ENCODE data around the gene CCDC92. TPM values are rescaled to one million over a fixed set of nuclear protein-coding genes. Genes with fewer than 3 reads are reported as not detected.

The CCDC92 gene
- 1 to 10 TPM; 3.3 to 3.7 TPM for total RNA-seq

DNA sequence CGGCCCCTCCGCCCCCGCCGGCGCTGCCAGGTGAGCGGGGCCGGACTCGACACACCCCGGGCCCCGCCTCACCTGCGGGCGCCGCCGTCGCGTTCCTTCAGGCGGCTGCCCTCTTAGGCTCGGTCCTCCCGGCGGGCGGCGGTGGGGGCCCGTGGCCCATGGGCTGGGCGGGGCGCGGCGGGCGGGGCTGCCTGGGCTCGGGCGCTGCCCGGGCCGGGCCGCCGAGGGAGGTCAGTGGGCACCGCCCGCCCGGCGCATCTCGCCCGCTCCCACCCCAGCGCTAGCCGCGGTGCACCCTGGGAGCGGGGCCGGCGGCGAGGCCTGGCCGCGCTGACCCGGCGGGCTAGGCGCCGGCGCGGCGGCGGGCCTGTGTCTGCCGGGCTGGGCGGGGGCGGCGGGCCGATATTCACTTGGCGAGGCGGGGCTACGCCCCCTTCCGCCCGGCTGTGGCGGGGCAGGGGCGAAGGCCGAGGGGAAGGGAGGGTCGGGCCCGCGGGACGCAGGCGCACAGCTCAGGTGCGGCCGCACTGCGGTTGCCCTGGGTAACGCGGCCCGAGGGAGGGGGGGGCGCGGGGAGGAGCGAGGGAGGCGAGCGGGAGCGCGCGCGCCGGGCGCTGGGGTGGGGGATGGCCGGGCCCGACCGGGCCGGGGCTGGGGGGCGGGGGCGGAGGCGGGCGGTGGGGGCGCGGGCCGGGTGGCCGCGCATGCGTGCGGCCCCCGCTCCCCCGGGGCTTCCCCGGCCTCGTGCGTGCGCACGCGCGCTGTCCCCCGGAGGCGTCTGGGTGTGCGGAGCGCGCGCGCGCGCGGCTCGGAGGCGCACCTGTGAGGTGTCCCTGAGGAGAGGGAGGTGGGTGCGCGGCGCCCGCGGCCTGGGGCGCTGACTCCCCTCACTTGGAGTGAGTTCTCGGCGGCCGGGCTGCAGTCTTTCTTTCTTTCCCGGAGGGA lies at the start of gene CCDC92, which contains the start of gene ZNF664:
CCDC92 (minus strand) TSS at position 375 of the 945 bp plus-strand sequence. CDS start 28,526 bp downstream, outside the sequence.
ZNF664 (plus strand) TSS at position 759 of the 945 bp plus-strand sequence. CDS start 38,930 bp downstream, outside the sequence.
- Mint-ChIP-seq H3K36me3 (ENCODE audit: low read depth) (peaks cover 10% of the 10 kb centered on the region), H3K4me1 (ENCODE audit: low read depth) (peaks cover 33% of the 10 kb centered on the region), H3K9me3 (no peaks in the 10 kb centered on the region), H3K27me3 (ENCODE audit: low read depth) (no peaks in the 10 kb centered on the region), H3K27ac (peak within 1 kb of the TSS; percentile 61), H3K4me3 (peak within 1 kb of the TSS; percentile 88)
- peak; percentile 94 for DNase-seq
- intact Hi-C loops (cut with micrococcal nuclease) = loop anchor here (1.0 to 5.0 kb wide), 4 partner anchors 260 to 607 kb away; partner anchors contain the start of genes ATP6V0A2, EIF2B1, GTF2H3 and KMT5A
- CTCF ChIA-PET = interaction anchor here (1.6 kb wide), 1 partner anchor 67 kb away, joined by 3 read pairs; no protein-coding TSS in a partner anchor

DNA sequence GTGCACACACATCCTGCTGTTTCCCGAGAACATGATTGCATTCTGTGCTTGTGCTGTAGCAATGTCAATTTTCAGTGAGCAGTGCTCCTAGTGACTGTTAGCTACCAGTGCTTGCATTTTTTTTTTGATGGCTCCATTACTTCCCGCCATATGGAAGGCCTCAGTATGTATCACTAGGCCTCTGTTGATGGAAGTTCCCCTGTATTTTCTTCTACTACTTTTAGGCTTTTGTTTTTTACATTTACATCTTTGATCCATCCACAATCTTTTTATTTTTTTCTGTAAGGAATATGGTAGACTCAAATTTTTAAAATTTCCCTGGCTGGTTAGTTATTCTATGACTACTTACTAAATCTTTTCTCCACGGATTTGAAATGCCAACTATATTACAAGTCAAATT lies 49.5 kb upstream of the CCDC92 start:
- Mint-ChIP-seq H3K27ac (no peak overlapping the region), H3K4me3 (no peak overlapping the region), H3K27me3 (ENCODE audit: low read depth) (no peaks in the 10 kb centered on the region), H3K4me1 (ENCODE audit: low read depth) (no peaks in the 10 kb centered on the region), H3K9me3 (no peaks in the 10 kb centered on the region), H3K36me3 (ENCODE audit: low read depth) (no peaks in the 10 kb centered on the region)
- no peak for DNase-seq
- CTCF ChIA-PET = no interaction called here
- intact Hi-C loops (cut with micrococcal nuclease) = no loop called here

- Mint-ChIP-seq H3K9me3 (no peaks in the 10 kb centered on the region), H3K27ac (no peak overlapping the region), H3K4me1 (ENCODE audit: low read depth) (no peaks in the 10 kb centered on the region), H3K27me3 (ENCODE audit: low read depth) (no peaks in the 10 kb centered on the region), H3K36me3 (ENCODE audit: low read depth) (no peaks in the 10 kb centered on the region), H3K4me3 (no peak overlapping the region)
- intact Hi-C loops (cut with micrococcal nuclease) = no loop called here
- DNase-seq = no peak
- CTCF ChIA-PET = no interaction called here
Measured at GRCh38 chr12:124021007-124021406, 48.4 kb upstream of the CCDC92 start.

DNA sequence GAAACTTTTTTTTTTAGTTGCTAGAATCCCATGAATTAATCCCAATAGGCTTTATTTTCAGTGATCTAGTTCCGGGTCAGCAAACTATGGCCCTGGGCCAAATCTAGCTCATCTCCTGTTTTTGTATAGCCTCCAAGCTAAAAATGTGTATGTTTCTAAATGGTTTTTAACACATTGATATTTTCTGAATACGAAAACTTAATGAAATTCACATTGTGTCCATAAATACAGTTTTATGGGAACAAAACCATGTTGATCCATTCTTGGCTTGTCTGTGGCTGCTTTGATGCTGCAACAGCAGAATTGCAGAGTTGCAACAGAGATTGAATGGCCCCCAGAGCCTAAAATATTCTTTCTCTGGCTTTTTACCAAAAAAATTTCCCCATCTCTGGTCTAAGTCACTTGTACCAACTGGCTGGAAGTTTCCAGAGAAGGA lies 47.9 kb upstream of the CCDC92 start:
- Mint-ChIP-seq H3K4me3 (no peak overlapping the region), H3K27me3 (ENCODE audit: low read depth) (no peaks in the 10 kb centered on the region), H3K9me3 (no peaks in the 10 kb centered on the region), H3K4me1 (ENCODE audit: low read depth) (no peaks in the 10 kb centered on the region), H3K36me3 (ENCODE audit: low read depth) (no peaks in the 10 kb centered on the region), H3K27ac (no peak overlapping the region)
- no peak for DNase-seq
- intact Hi-C loops (cut with micrococcal nuclease) = no loop called here
- CTCF ChIA-PET = interaction anchor here (0.6 to 0.7 kb wide), 2 partner anchors 11 to 236 kb away, joined by 3 read pairs; no protein-coding TSS in a partner anchor

GRCh38 chr12:124019115-124019514 lies 46.5 kb upstream of the CCDC92 start:
- H3K9me3 Mint-ChIP-seq = no peaks in the 10 kb centered on the region
- intact Hi-C loops (cut with micrococcal nuclease) = no loop called here
- H3K27ac Mint-ChIP-seq = no peak overlapping the region
- H3K27me3 Mint-ChIP-seq (ENCODE audit: low read depth) = no peaks in the 10 kb centered on the region
- CTCF ChIA-PET = no interaction called here
- peaks cover 5% of the 10 kb centered on the region for H3K4me1 Mint-ChIP-seq (ENCODE audit: low read depth)
- no peak for DNase-seq
- H3K36me3 Mint-ChIP-seq (ENCODE audit: low read depth) = peaks cover 2% of the 10 kb centered on the region
- H3K4me3 Mint-ChIP-seq = no peak overlapping the region

GRCh38 chr12:124018539-124018938 lies 45.9 kb upstream of the CCDC92 start:
- DNase-seq = no peak
- Mint-ChIP-seq H3K4me3 (no peak overlapping the region), H3K9me3 (no peaks in the 10 kb centered on the region), H3K27ac (no peak overlapping the region), H3K27me3 (ENCODE audit: low read depth) (no peaks in the 10 kb centered on the region), H3K4me1 (ENCODE audit: low read depth) (peaks cover 8% of the 10 kb centered on the region), H3K36me3 (ENCODE audit: low read depth) (peaks cover 4% of the 10 kb centered on the region)
- CTCF ChIA-PET = no interaction called here
- intact Hi-C loops (cut with micrococcal nuclease) = no loop called here

DNA sequence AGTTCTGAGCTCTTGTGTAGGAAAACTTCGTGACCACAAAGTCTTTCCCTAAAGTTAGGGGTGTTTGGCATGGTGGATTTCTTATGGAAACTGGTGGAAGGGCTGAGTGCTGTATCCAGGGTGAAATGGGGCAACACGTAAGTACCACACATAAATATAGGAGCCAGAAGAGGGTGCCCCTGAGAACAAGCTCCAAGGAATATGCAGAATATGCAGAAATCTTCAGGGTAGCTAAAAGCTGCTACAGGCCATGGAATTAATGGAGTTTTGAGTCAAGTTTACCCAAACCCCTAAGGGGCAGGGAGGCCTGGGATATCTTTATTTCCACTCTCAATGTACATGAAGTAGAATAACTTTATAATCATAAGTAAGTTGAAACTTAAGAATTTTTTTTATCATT lies 44.4 kb upstream of the CCDC92 start:
- intact Hi-C loops (cut with micrococcal nuclease) = no loop called here
- H3K27ac Mint-ChIP-seq = no peak overlapping the region
- H3K36me3 Mint-ChIP-seq (ENCODE audit: low read depth) = peaks cover 13% of the 10 kb centered on the region
- no peaks in the 10 kb centered on the region for H3K27me3 Mint-ChIP-seq (ENCODE audit: low read depth)
- no peak for DNase-seq
- no peaks in the 10 kb centered on the region for H3K9me3 Mint-ChIP-seq
- no peak overlapping the region for H3K4me3 Mint-ChIP-seq
- peaks cover 8% of the 10 kb centered on the region for H3K4me1 Mint-ChIP-seq (ENCODE audit: low read depth)
- CTCF ChIA-PET = interaction anchor here (1.1 to 1.4 kb wide), 2 partner anchors 11 to 80 kb away, joined by 3 read pairs; no protein-coding TSS in a partner anchor

DNA sequence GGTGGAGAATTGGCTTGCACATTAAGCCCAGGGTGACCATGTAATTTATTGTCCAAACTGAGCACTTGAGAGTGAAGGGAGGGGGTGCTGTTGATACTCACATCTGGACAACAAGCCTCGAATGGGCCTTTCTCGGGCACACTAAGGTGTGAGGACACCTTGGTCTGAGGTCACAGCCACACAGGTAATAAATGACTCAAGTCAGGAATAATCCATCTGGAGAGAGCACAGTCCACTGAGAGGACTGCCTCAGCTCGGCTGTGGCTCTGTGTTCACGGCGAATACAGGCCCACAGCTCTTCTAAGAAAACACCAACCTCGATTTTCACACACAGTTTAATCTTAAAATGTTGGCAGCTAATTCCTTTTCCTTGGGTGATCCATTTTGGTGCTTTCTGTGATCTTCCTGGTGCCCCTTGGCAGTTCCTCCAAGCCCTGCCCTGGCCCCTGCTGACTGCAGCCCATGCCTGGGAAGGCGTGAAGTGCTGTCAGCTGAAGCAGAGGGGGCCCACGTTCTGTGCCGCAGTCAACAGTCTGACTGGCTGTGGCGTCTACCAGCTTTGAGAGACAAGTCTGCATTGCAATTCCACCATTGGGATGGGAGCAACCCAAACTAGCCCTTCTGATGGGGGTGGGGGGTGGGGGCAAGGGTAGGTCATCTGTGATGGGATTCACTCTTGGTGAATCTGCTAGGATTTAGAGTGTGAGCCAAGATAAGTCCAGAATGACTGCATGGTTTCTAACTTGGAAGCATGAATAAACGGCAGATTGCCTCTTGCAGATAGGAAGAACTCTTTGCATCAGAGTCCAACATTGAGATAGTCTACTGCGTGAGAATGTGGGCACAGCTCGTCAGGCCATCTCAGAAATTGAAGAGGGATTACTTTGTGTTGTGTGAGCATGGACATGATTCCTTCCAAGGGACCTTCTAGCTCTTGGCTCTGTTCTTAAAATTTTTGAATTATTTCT lies 43.1 kb upstream of the CCDC92 start:
- CTCF ChIA-PET = interaction anchor here (1.0 to 1.4 kb wide), 3 partner anchors 9 to 78 kb away, joined by 3 read pairs; no protein-coding TSS in a partner anchor

GRCh38 chr12:124013073-124013472 lies 40.4 kb upstream of the CCDC92 start:
- CTCF ChIA-PET = no interaction called here
- H3K36me3 Mint-ChIP-seq (ENCODE audit: low read depth) = peaks cover 15% of the 10 kb centered on the region
- H3K9me3 Mint-ChIP-seq = no peaks in the 10 kb centered on the region
- peaks cover 15% of the 10 kb centered on the region for H3K4me1 Mint-ChIP-seq (ENCODE audit: low read depth)
- H3K4me3 Mint-ChIP-seq = no peak overlapping the region
- DNase-seq = no peak
- H3K27me3 Mint-ChIP-seq (ENCODE audit: low read depth) = no peaks in the 10 kb centered on the region
- H3K27ac Mint-ChIP-seq = no peak overlapping the region
- intact Hi-C loops (cut with micrococcal nuclease) = no loop called here

More for the DNA sequence above, 43.1 kb upstream of the CCDC92 start:
- Mint-ChIP-seq H3K4me1 (ENCODE audit: low read depth) (peaks cover 8% of the 10 kb centered on the region), H3K4me3 (no peak overlapping the region), H3K36me3 (ENCODE audit: low read depth) (peaks cover 15% of the 10 kb centered on the region), H3K9me3 (no peaks in the 10 kb centered on the region), H3K27me3 (ENCODE audit: low read depth) (no peaks in the 10 kb centered on the region), H3K27ac (no peak overlapping the region)
- no peak for DNase-seq
- intact Hi-C loops (cut with micrococcal nuclease) = no loop called here

DNA sequence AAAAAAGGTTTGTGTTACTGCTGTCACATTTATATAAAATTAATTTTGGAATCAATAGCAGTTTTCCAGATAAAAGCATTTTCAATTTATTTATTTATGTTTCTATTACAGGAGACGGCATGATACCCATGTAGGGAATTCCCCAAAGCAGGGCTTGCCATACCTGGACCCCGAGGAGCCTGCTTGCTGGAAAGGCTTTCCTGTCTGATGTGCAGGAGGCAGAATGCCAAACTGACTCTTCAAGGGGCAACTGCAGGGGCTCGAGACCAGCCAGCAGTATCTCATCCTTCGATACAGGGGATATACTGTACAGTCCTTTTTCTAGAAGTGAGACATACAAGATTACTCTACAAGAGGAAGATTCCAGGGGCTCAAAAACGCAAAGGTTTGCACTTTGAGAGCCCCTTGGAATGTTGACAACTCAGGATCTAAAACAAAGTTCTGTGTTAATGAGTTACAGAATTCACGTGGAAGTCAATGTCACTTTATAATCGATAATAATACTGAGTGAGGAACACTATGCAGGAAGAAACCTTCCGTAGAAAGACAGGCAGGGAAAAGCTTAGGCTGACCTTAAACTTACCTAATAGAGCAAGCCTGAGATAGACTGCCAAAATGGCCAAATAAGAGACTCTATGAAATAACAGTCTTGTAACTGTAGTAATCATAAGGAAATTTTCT lies 38.9 kb upstream of the CCDC92 start:
- DNase-seq = no peak
- CTCF ChIA-PET = interaction anchor here (0.6 kb wide), 1 partner anchor 310 kb away, joined by 3 read pairs; no protein-coding TSS in a partner anchor
- intact Hi-C loops (cut with micrococcal nuclease) = no loop called here
- Mint-ChIP-seq H3K4me3 (no peak overlapping the region), H3K4me1 (ENCODE audit: low read depth) (peaks cover 29% of the 10 kb centered on the region), H3K27me3 (ENCODE audit: low read depth) (no peaks in the 10 kb centered on the region), H3K9me3 (no peaks in the 10 kb centered on the region), H3K27ac (no peak overlapping the region), H3K36me3 (ENCODE audit: low read depth) (peaks cover 15% of the 10 kb centered on the region)

DNA sequence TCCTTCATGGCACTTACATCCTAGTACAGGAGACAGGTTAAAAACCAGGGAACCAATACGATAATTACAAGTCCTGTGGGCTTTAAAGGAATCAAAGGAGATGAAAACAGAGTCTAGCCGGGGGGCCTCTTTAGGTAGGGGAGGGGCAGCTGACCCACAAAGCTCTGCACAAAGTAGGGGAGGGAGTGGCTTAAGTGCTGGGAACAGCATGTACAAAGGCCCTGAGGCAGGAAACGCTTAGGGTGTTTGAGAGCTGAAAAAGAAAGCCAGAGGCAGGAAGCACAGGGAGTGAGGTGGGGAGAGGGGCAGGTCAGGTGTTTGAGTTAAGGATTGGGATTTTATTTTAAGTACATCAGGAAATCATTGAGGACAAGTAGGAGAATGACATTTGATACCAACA lies 38.1 kb upstream of the CCDC92 start:
- peaks cover 38% of the 10 kb centered on the region for H3K4me1 Mint-ChIP-seq (ENCODE audit: low read depth)
- intact Hi-C loops (cut with micrococcal nuclease) = no loop called here
- no peaks in the 10 kb centered on the region for H3K9me3 Mint-ChIP-seq
- no peaks in the 10 kb centered on the region for H3K27me3 Mint-ChIP-seq (ENCODE audit: low read depth)
- CTCF ChIA-PET = interaction anchor here (0.6 kb wide), 1 partner anchor 309 kb away, joined by 3 read pairs; no protein-coding TSS in a partner anchor
- no peak overlapping the region for H3K4me3 Mint-ChIP-seq
- H3K27ac Mint-ChIP-seq = no peak overlapping the region
- DNase-seq = no peak
- H3K36me3 Mint-ChIP-seq (ENCODE audit: low read depth) = peaks cover 15% of the 10 kb centered on the region

Data from activated naive CD4-positive, alpha-beta T cell treated with anti-CD3 and anti-CD28 coated beads for 36 hours (primary cell).